DMS 273 treated with DMSO at 0.1 percent for 48 hours (cell line): ENCODE data around the gene HECTD4.
"Not testable (repeated sequence)": the region's sequence is repeated elsewhere in the genome, so short reads cannot be mapped to it uniquely, and the experiment has no call there.

Source experiments
- DNase-seq: peaks from one replicate; lab custom pipeline; 2025; lab: John Stamatoyannopoulos, UW

Gene HECTD4

GRCh38 chr12:112381883-112382796, at the start of gene HECTD4:
Gene HECTD4 (minus strand): TSS chr12:112382431. CDS start chr12:112382128, 303 bp downstream.
- DNase-seq, result peak; percentile 30

GRCh38 chr12:112431965-112432364, 49.7 kb upstream of the HECTD4 start:
- no peak for DNase-seq

GRCh38 chr12:112430929-112431328, 48.7 kb upstream of the HECTD4 start:
- DNase-seq, result no peak

GRCh38 chr12:112427760-112428159, 45.5 kb upstream of the HECTD4 start:
- no peak for DNase-seq

GRCh38 chr12:112425582-112426382, 43.6 kb upstream of the HECTD4 start:
- no peak for DNase-seq

- no peak for DNase-seq
Measured at GRCh38 chr12:112424126-112424525, 41.9 kb upstream of the HECTD4 start.

GRCh38 chr12:112422531-112422930, 40.3 kb upstream of the HECTD4 start:
- no peak for DNase-seq

- DNase-seq, result no peak
Measured at GRCh38 chr12:112421363-112421762, 39.1 kb upstream of the HECTD4 start.

- no peak for DNase-seq
Measured at GRCh38 chr12:112420740-112421139, 38.5 kb upstream of the HECTD4 start.

GRCh38 chr12:112419297-112420133, 37.3 kb upstream of the HECTD4 start:
- no peak for DNase-seq

- DNase-seq, result no peak
Measured at GRCh38 chr12:112418608-112419296, 36.5 kb upstream of the HECTD4 start, which contains the start of gene PTPN11. Gene PTPN11 (plus strand): TSS chr12:112418947. CDS start chr12:112419112, 165 bp downstream.

- DNase-seq, result no peak
Measured at GRCh38 chr12:112418273-112418607, 36.0 kb upstream of the HECTD4 start.

GRCh38 chr12:112415457-112415856, 33.2 kb upstream of the HECTD4 start:
- not testable (repeated sequence) for DNase-seq

- DNase-seq, result no peak
Measured at GRCh38 chr12:112413855-112414625, 31.8 kb upstream of the HECTD4 start.

GRCh38 chr12:112409906-112410244, 27.6 kb upstream of the HECTD4 start:
- DNase-seq, result no peak

GRCh38 chr12:112409064-112409905, 27.1 kb upstream of the HECTD4 start, which contains the start of gene RPL6:
Gene RPL6 (minus strand): TSS chr12:112409605. CDS start chr12:112408656, 949 bp downstream.
- DNase-seq, result peak; percentile 66

GRCh38 chr12:112408621-112409020, 26.4 kb upstream of the HECTD4 start:
- DNase-seq, result no peak

- not testable (repeated sequence) for DNase-seq
Measured at GRCh38 chr12:112407683-112408082, 25.5 kb upstream of the HECTD4 start.
